GM18511 (cell line): ENCODE results near the gene TTN.

Experiments used
- ATAC-seq: cut with Tn5 transposase; IDR thresholded peaks from one replicate; pipeline ENCODE4 v1.9.1; 2021; ENCODE audit warnings: mild to moderate bottlenecking, moderate library complexity; ENCODE audit not compliant: unreplicated experiment

TTN gene

GRCh38 chr2:178819147-178819875 lies 12.1 kb upstream of the TTN start:
- ATAC-seq: no peak

- no peak for ATAC-seq
Observed at GRCh38 chr2:178811901-178812300, 4.7 kb upstream of the TTN start.

DNA sequence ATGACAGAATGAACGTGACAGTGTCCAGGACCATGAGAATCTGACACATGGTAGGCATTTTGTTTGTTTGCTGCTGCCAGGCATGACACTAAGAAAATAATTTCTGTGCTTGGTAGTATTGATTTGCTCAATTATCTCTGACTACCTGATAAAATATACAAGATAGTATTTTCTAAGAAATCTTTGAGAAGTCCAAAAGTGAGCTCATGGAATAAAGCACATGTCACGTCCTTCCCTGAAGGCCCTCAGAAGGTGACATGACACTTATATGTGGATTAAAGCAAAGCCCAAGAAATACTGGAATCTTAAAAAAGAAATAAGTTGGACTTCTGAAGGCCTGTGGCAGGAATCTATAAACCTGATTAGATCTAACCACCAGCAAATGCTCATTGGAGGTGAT lies 3.8 kb upstream of the TTN start:
- no peak for ATAC-seq

DNA sequence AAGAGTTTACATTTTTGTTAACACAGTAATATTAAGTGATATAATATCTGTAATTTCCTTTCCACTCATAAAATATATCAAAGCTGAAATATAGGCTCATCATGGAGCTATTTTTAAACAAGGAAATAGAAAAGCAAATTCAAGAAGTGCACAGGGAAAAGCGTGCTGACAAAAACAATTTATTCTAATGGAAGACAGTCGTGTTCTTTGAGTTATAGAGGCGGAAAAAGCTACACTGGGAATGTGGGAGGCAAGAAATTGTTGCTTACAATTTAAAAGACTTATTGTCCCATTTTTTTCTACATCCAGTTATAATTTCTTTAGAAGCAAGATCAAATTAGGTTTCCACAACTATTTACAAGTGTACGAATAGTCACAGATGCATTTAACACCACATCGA lies 3.2 kb upstream of the TTN start:
- ATAC-seq: no peak

DNA sequence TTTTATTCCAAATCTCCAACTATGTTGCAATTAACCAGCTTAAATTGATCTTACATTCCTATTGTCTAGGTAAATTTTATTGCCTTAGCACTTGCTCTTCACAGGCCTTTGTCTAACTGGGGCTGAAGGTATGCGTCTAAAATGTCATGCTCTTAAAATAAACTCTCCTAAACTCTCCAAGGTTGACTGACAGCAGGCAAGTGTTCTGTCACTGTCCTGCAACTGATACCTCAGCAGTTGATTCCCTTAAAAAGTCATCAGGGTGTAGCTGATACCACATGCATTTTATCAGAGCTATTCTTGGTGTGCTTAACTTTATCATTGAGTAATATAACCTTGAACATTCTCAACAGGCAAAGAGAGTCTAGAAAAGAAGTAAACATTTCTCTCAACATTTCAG lies 680 bp downstream of the TTN start:
- ATAC-seq: no peak

DNA sequence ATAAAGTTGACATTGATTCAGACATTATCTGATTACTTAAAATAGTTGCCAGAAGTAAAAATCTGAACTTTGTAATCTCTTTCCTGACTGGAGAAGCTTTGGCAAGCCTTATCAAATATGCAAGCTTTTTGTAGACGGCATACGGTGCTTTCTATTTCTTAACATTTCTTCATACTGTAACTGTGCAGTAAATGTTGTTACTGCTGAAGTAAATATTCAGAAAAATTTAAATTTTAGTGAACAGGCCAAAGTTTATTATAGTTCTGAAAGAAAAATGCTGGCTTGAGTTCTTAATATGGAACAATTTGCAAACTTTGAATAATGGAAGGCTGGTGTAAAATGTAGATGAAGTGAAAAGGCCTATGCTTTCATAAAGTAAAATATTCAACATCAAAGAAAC lies 1.8 kb downstream of the TTN start:
- ATAC-seq: no peak

- peak; percentile 85 for ATAC-seq
Observed at GRCh38 chr2:178804791-178805190, 2.4 kb downstream of the TTN start.

DNA sequence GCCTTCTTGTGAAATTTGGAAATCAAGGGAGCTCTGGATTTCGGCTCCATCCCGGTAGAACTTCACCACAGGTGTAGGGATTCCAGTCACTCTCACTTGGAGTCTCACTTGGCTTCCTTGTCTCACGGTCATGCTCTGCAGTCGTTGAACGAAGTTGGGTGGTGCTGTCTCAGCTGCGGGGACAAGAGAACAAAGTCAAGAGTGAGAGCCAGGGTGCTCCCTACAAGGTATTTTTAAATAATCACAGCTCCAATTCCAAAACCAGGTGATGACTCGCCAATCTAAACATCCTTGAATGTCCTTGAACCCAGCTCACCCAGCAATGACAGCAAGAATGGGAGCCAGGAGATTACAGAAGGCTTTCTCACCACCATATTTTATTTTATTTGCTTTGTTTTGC lies 6.7 kb downstream of the TTN start:
- ATAC-seq: no peak

DNA sequence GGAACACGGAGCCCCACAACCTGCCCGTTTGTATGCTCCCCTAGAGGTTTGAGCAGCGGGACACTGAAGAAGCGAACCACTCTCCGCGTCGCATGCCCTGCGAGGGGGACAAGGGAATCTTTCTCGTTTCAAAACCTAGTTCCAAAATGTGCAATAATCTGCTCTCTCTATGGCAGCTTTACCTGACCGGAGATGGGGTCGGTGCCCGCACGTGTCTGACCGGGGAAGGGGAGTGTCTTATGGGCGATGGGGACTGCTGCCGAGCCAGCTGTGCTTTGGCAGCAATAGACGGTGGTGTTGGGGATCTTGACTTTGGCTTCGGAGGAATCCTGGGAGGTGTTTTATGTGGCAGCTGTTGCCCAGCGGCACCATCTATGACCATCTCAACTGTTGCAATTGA lies 7.9 kb downstream of the TTN start:
- ATAC-seq: no peak

DNA sequence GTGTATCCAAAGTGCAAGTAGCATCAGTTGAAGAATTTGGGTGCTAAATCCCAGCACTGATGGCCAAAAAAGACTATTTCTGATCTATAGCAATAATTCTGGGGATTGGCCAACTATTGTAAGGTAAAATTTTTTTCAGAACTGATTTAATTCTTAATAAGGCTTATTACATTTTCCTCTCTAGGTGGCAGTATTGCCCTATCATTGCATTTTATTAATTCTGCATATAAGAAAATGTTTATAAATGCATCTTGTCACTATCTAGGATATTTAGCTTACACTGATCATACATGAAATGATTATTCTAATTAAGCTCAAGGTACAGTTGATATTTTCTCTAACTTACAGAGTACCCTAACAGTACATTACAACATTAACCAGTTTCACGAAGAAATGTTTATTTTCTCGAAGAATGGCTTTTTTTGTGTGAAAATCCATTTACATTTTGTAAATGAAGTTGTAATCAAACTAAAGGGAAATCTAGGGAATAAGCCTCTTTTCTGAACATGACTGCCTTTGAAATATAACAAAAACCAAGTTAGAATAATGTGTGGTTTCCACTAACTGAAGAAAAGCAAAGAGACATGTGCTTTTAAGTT lies 11.0 kb downstream of the TTN start:
- no peak for ATAC-seq

GRCh38 chr2:178787934-178788333 lies 19.3 kb downstream of the TTN start:
- ATAC-seq: no peak

DNA sequence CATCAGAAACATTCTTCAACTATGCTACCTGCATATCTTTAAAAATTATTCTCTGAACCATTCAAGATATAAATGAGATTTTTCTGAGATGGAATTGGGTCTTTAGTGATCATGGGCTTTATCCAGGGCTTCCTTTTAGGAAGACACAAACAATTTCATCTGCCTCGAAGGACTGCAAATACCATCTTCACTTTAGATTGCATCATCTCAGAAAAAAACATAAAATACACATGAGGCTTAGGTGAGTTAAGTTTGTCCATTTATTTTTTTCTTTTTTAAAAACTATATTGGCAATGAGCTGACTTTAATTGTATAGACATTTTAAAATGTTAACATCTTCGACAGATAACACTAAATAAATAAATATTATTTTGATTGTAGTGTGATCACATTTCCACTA lies 20.1 kb downstream of the TTN start:
- ATAC-seq: no peak

DNA sequence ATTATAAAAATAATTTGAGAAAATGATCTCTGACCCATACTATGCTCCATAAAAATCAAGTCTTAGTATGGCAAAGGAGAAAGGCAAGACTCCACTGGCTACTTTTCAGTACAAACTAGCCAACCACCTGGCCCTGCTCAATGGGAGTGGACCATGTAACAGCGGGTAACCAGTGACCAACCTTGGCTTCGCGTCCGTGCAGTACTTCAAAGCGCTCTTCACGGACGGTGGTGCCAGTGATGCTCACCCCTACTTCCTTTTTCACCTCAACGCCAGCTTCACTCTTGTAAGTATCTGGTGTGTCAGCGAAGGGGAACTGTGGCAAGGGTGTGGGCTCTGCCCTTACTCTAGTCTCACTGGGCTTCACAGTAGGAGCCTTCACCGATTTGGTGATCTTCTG lies 23.3 kb downstream of the TTN start:
- no peak for ATAC-seq

- ATAC-seq: no peak
Observed at GRCh38 chr2:178782236-178782635, 25.0 kb downstream of the TTN start.

- ATAC-seq: no peak
Observed at GRCh38 chr2:178777577-178777976, 29.6 kb downstream of the TTN start.

- ATAC-seq: no peak
Observed at GRCh38 chr2:178776751-178777150, 30.5 kb downstream of the TTN start.

- no peak for ATAC-seq
Observed at GRCh38 chr2:178775975-178776374, 31.2 kb downstream of the TTN start.

DNA sequence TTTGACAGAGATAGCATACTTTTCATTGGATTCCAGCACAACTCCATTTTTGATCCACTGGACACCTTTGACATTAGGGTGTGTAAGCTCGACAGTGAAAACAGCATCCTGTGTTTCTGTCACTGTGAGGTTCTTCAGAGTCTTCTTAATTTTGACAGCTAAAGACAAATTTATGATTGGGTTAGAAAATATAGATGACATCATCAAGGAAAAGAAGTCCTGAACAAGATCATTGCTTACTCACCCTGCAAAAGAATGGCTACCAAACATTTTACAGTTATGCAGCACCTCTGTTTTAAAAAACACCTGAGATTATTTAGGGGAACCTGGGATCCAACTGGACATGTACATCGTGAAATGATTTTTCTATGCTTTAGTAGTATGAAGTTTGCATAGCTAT lies 36.7 kb downstream of the TTN start:
- ATAC-seq: no peak

GRCh38 chr2:178767094-178768060 lies 39.8 kb downstream of the TTN start:
- no peak for ATAC-seq

GRCh38 chr2:178764097-178764496 lies 43.1 kb downstream of the TTN start:
- no peak for ATAC-seq

- ATAC-seq: peak; percentile 78
Observed at GRCh38 chr2:178761759-178762371, 45.4 kb downstream of the TTN start.
